ENCODE measurements around the gene EPB41L1. TPM values are rescaled to one million over a fixed set of nuclear protein-coding genes. Genes with fewer than 3 reads are reported as not detected.

The EPB41L1 gene
- total and polyA plus RNA-seq, 11 donors = 7.1 to 29.8 (median 17.3) TPM

- no peaks in the 10 kb centered on the region for H3K4me1 ChIP-seq
- intact Hi-C loops (cut with DNase I) = no loop called here
- H3K9me3 ChIP-seq = no peaks in the 10 kb centered on the region
- no peak overlapping the region for H3K4me3 ChIP-seq
- TF ChIP-seq POLR2A (IDR thresholded peaks at IDR 0.05) = no peak
- TF ChIP-seq CTCF (IDR thresholded peaks at IDR 0.05) = no peak
- DNase-seq (no peak), ATAC-seq (no peak)
- WGBS, 4 donors = 88 to 90% (median 89%) methylated on average over 20 of the region's 20 CpGs
- no peaks in the 10 kb centered on the region for H3K36me3 ChIP-seq
- no peaks in the 10 kb centered on the region for H3K27me3 ChIP-seq
- H3K27ac ChIP-seq = no peak overlapping the region
Measured at GRCh38 chr20:36264426-36265246, 110.1 kb downstream of the EPB41L1 start.

GRCh38 chr20:36266189-36266588 lies 111.6 kb downstream of the EPB41L1 start:
- H3K36me3 ChIP-seq = no peaks in the 10 kb centered on the region
- intact Hi-C loops (cut with DNase I) = no loop called here
- H3K9me3 ChIP-seq = no peaks in the 10 kb centered on the region
- no peaks in the 10 kb centered on the region for H3K27me3 ChIP-seq
- ATAC-seq = no peak
- no peak for TF ChIP-seq POLR2A (IDR thresholded peaks at IDR 0.05)
- no peak for TF ChIP-seq CTCF (IDR thresholded peaks at IDR 0.05)
- 82 to 94% (median 85%) methylated on average over 3 to 6 of the region's 6 CpGs for WGBS, 4 donors
- H3K4me3 ChIP-seq = no peak overlapping the region
- H3K27ac ChIP-seq = no peak overlapping the region
- H3K4me1 ChIP-seq = no peaks in the 10 kb centered on the region
- no peak for DNase-seq

- WGBS, 4 donors = 78 to 85% (median 81%) methylated on average over 19 to 24 of the region's 24 CpGs
- TF ChIP-seq POLR2A (IDR thresholded peaks at IDR 0.05) (no peak), CTCF (IDR thresholded peaks at IDR 0.05) (no peak)
- Histone ChIP-seq H3K9me3 (no peaks in the 10 kb centered on the region), H3K4me3 (no peak overlapping the region), H3K4me1 (no peaks in the 10 kb centered on the region), H3K36me3 (no peaks in the 10 kb centered on the region), H3K27ac (no peak overlapping the region), H3K27me3 (peaks cover 0 to under 1% (median 0%) of the 10 kb centered on the region in 9 donors)
- DNase-seq = no peak
- intact Hi-C loops (cut with DNase I) = no loop called here
- no peak for ATAC-seq
Measured at GRCh38 chr20:36267605-36268381, 113.3 kb downstream of the EPB41L1 start.

Data from heart left ventricle (tissue), 16 donors.